A673 (cell line): ENCODE results near the gene CPEB4.

Experiments used
- CTCF ChIP-seq: fragments of 300-800, 200-600 bp; sonication (generic); conservative IDR thresholded peaks from 2 replicates; pipeline ENCODE4 v1.5.1; 2017; ENCODE audit warnings: low read depth, mild to moderate bottlenecking, antibody characterized with exemption, low read length, moderate library complexity, mixed read lengths
- EZH2 ChIP-seq: fragments of 200-600 bp; sonication (generic); IDR thresholded peaks from 2 replicates; pipeline ENCODE4 v1.6.1; 2017; ENCODE audit warnings: borderline replicate concordance, low read depth, mild to moderate bottlenecking, mixed read lengths, antibody characterized with exemption, low read length; ENCODE audit not compliant: poor library complexity, severe bottlenecking

- no peak for TF ChIP-seq CTCF
- no peak for TF ChIP-seq EZH2
Measured at GRCh38 chr5:173864126-173865050, 23.8 kb upstream of the CPEB4 start.
